ENCODE measurements around the gene LINC00237. TPM values are rescaled to one million over a fixed set of nuclear protein-coding genes. Genes with fewer than 3 reads are reported as not detected.

LINC00237 gene
- total RNA-seq = not detected in 2 replicates

DNA sequence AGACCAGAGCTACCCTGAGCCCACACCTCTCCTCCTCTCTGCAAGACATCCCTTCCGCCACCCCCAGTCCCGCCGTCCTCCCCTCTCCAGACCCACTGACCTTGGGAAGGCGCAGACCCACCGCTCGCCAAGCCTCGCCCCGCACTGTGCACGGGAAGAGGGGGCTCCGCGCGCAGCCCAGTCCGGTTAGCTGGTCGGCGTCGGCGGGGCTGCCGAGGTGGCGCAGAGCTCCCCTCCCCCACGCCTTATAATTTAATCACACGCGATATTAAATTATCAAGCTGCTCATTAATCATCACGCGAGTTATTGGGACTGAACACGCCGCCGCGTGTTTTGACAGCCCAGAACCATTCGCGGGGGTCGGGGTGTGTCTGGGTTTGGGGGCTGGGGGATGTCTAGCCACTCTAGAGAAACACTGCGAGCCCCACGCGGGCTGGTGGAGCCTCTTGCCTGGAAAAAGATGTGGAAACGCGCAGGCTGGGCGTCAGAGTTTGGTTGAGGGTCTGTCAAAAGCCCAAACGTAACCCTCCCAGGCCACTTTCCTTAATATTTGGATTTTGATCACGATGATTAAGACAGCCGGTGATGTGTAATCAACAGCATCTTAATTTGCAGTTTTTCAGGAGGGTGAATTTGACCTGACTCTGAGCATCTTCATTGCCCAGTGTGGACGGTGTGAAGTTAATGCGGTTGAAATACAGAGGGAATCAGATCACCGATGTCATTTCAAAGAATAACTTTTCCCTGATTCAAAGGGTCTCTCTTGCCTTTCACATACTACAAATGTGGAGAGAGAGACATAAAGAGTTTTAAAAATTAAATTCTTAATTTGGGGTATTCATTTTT is at the start of gene LINC00237:
Gene LINC00237, minus strand, starts transcription at position 188 of the 847 bp plus-strand sequence.

GRCh38 chr20:21125849-21126580 is 19.9 kb upstream of the LINC00237 start, which contains the start of gene KIZ:
KIZ (plus strand) TSS chr20:21126082; CDS start chr20:21126116, 34 bp downstream.

Small RNA genes lying within 50 kb of the gene (small RNA-seq; reads per million reads assigned to genes)
- not detected for gene RNA5SP477

Other genes starting within 250 kb of the LINC00237 start
- 13.4 and 24.7 TPM in 2 replicates for gene KIZ, start 19.7 kb upstream of the LINC00237 start, total RNA-seq
- 66.0 and 74.2 TPM in 2 replicates for gene XRN2, start 197.0 kb upstream of the LINC00237 start, total RNA-seq

Data from placental epithelial cell (primary cell).